SHP77 treated with DMSO at 0.1 percent for 48 hours (cell line): ENCODE results near the gene PSMA6.
"Not testable (repeated sequence)": the region's sequence is repeated elsewhere in the genome, so short reads cannot be mapped to it uniquely, and the experiment has no call there.

Source experiments
- DNase-seq: peaks from one replicate; lab custom pipeline; 2025; lab: John Stamatoyannopoulos, UW

Gene PSMA6

GRCh38 chr14:35285168-35286002 lies 6.8 kb upstream of the PSMA6 start:
- DNase-seq = no peak

DNA sequence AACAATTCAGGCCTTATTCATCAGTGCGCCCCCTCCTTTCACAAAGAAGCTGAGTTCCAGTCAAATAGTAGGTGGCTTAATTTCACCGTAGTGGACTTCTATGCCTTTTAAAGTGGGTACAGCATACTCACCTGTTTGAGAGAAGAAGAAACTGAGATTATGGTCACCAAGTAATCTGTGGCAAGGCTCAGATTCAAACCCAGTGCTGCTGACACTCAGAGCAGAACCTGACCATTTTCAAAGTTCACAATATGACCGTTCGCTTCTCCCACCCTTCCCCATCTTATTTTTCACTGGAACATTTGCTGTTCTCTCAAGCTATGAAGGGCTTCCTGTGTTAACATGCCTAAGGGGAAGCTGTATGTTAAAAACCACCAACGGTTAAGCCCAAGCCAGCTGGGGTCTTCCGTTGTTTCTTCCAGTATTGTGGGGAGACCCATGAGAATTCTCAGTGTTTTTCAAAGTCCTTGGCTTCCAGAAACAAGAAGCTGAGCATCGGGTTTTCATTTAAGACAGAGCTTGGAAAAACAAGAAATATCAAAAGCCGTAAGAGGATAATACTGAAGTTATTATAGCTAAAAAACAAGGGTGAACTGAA lies 6.1 kb upstream of the PSMA6 start:
- no peak for DNase-seq

DNA sequence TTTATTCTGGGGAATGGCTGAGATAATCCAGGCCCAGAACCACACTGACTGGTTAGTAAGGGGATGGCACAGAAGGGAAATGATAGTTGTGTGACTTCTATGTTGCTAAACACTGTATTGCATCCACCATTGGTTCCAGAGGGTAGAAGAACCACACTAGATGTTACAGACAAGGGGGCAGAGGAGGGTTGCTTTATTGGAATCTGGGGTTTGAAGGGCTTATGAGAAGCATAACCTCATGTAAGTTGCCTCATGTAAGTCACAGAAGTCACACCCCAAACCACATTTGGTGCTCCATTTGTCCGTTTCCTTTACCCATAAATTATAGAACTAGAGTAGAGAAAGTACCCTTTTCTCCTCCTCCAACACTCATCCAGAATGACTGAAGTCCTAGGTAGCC lies 5.5 kb upstream of the PSMA6 start:
- DNase-seq = no peak

GRCh38 chr14:35287431-35288013 lies 4.7 kb upstream of the PSMA6 start:
- DNase-seq = no peak

GRCh38 chr14:35289623-35290022 lies 2.6 kb upstream of the PSMA6 start:
- DNase-seq = no peak

- no peak for DNase-seq
Measured at GRCh38 chr14:35292770-35293561, 784 bp downstream of the PSMA6 start.

- no peak for DNase-seq
Measured at GRCh38 chr14:35295845-35296161, 3.6 kb downstream of the PSMA6 start.

DNA sequence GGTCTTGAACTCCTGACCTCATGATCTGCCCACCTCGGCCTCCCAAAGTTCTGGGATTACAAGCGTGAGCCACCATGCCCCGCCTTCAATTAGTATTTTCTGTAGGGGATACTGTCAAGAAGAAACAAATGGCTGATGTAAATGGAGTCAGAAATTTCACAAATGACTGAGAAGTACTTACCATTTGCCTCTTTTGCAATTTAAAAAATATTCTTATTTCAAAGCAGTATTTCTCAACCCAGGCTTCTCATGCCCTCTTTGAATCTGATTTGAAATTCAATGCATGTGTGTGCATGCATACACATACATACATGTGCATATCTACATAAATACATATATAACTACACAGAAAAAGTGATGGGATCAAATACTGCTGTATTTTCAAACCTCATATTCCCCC lies 4.4 kb downstream of the PSMA6 start:
- DNase-seq = no peak

DNA sequence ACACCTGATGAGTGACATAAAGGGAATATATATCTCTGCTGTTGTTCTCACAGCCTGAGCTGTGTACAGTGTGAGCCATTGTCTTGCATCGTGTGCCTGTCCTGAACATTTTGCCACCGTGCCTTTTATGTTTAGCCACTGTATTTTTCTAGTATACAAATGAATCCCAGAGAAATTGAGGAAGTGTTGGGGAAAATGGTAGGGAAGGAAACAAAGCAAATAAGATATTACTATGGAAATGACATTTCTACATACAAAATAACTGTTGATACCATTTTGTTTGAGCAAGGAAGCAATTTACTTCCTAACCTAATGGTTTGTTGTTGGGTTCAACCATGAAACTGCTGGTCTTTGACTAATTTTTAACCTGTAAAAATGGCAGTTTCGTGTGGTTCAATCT lies 5.5 kb downstream of the PSMA6 start:
- DNase-seq = no peak

DNA sequence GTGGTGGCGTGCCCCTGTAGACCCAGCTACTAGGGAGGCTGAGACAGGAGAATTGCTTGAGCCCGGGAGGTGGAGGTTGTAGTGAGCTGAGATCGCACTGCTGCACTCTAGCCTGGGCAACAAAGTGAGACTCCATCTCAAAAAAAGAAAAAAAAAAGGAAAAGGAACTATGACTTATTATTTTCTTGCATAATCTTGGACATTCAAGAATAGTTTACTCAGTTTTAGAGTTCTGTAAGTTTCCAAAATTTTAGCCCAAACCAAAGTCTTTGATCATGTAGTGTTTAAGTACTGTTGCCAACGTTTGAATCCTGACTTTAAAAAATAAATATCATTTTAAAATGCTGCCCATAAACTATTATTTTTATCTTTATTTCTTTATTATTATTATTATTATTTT lies 6.2 kb downstream of the PSMA6 start:
- DNase-seq = no peak

DNA sequence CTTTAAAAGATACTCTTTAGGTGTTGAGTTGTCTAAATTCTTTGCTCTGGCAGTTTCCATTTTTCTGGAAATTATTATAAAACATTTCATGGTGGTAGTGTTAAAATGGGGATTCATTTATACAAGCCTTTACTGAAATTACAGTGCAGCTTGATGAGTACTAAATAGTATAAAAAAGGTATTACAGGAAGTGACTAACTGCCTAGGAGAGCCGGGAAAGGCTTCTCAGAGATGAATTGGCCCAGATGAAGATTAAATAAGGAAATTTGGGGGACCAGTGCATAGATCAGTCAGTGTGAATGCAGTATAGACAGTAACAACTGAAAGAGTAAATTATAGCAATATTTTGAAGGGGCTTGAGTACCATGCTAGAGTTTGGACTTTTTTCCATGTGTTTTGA lies 7.5 kb downstream of the PSMA6 start:
- no peak for DNase-seq

DNA sequence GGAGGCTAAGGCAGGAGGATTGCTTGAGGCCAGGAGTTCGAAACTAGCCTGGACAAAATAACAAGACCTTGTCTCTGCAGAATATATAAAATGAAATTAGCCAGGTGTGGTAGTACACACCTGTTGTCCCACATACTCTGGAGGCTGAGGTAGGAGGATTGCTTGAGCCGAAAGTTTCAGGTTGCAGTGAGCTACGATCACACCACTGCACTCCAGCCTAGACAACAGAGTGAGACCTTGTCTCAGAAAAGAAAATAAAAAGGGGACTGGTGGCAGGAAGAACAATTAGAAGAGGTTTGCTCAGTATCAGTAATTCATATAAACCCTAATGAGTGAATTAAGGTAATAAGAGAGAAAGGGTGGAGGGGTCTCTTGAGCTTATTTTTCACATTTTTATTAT lies 8.0 kb downstream of the PSMA6 start:
- DNase-seq = no peak

- not testable (repeated sequence) for DNase-seq
Measured at GRCh38 chr14:35301334-35301733, 9.2 kb downstream of the PSMA6 start.

GRCh38 chr14:35301735-35302528 lies 9.8 kb downstream of the PSMA6 start:
- no peak for DNase-seq

DNA sequence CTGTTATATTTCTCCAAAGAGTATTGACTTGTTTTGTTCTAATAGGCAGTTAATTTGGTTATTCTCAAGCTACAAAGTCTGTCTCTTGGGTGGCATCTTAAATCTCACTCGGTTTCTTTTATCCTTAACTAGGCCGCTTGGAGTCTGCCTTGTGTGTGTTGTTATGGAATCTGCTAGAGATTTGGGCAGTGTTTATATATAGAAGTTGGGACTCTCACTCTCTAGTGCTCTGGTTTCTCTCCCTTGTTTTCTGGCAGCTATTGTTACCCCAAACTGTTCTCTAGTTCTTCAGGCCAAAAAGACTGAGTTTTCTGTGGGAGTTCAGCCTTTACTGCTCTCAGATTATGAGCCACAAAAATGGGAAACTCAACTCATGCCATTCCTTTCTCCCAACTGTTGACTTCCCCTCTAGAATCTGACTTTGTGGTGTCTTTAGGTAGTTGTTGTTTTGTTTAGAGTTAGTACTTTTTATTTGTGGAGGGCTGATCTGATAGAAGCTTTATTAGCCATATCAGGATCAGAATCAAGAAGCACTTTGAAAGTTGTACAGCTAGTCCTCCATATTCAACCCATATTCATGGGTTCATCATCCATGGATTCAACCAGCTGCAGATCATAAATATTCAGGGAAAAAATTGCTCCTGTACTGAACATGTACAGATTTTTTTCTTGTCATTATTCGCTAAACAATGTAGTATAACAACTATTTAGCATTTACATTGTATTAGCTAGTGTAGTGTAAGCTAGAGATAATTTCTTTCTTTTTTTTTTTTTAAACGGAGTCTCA lies 11.2 kb downstream of the PSMA6 start:
- DNase-seq = no peak

DNA sequence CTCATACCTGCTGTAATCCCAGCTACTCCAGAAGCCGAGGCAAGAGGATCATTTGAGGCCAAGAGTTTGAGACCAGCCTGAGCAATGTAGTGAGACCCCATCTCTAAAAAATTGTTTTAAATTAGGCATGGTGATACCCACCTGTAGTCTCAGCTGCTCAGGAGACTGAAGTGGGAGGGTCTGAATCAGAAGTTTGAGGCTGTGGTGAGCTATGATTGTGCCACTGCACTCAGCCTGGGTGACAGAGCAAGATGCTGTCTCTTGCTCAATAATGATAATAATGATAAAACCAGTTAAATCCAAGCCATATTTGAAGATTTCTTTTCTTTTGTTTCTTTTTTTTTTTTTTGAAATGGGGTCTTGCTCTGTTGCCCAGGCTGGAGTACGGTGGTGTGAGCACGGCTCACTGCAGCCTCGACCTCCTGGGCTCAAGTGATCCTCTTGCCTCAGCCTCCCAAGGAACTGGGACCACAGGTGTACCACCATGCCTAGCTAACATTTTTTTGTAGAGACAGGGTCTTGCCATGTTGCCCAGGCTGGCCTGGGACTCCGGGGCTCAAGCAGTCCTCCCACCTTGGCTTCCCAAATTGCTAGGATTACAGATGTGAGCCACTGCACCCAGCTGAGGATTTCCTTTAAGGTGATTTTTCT lies 12.8 kb downstream of the PSMA6 start:
- no peak for DNase-seq

DNA sequence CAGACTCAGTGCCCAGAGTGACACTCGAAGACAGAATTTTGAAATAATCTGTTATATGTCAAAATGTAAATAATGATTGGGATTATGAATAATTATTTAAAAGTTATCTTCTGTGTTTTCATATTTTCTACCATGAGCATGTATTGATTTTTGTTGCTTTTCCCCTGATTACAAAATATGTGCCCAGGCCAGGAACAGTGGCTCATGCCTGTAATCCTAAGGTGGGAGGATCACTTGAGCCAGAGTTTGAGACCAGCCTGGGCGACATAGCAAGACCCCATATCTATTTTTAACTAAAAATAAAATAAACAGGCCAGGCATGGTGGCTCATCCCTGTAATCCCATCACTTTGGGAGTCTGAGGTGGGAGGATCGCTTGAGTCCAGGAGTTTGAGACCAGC lies 13.5 kb downstream of the PSMA6 start:
- no peak for DNase-seq

GRCh38 chr14:35306114-35306513 lies 13.9 kb downstream of the PSMA6 start:
- DNase-seq = no peak

DNA sequence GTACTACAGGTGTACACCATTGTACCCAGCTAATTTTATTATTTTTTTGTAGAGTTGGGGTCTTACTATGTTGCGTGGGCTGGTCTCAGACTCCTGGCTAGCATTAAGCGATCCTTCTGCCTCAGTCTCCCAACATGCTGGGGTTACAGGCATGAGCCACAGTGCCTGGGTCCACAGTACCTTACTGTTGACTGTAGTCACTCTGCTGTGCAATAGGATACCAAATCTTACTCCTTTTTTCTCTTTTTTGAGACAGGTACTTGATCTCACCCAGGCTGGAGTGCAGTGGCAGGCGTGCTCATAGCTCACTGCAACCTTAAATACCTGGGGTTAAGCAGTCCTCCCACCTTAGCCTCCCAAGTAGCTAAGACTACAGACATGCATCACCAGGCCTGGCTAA lies 25.6 kb downstream of the PSMA6 start:
- no peak for DNase-seq

- no peak for DNase-seq
Measured at GRCh38 chr14:35319509-35319908, 27.3 kb downstream of the PSMA6 start.

- DNase-seq = no peak
Measured at GRCh38 chr14:35320472-35320871, 28.3 kb downstream of the PSMA6 start.
